ENCODE results near the gene DSC1. TPM values are rescaled to one million over a fixed set of nuclear protein-coding genes. Genes with fewer than 3 reads are reported as not detected.

Gene DSC1
- total and polyA plus RNA-seq, 12 donors = not detected

GRCh38 chr18:31101183-31102024 is 61.3 kb downstream of the DSC1 start:
- Histone ChIP-seq H3K4me3 (peak overlapping the region in 2 of 4 donors; percentile 24 to 65), H3K27me3 (no peaks in the 10 kb centered on the region), H3K36me3 (replicated peaks in 1 of 2) (no peaks in the 10 kb centered on the region), H3K4me1 (replicated peaks in 1 of 2) (no peaks in the 10 kb centered on the region), H3K9me3 (replicated peaks in 1 of 3) (no peaks in the 10 kb centered on the region), H3K27ac (peak overlapping the region; percentile 21 to 90 (median 62))
- DNase-seq = peak; percentile 59 to 74 (median 64)
- intact Hi-C loops (cut with DNase I) = no loop called here
- peak in 1 of 2 donors; percentile 39 for TF ChIP-seq POLR2A (IDR thresholded peaks at IDR 0.05)
- TF ChIP-seq CTCF (IDR thresholded peaks at IDR 0.05) = no peak
- 0 to 2% (median 1%) methylated on average over 34 to 72 of the region's 72 CpGs for WGBS, 4 donors

DNA sequence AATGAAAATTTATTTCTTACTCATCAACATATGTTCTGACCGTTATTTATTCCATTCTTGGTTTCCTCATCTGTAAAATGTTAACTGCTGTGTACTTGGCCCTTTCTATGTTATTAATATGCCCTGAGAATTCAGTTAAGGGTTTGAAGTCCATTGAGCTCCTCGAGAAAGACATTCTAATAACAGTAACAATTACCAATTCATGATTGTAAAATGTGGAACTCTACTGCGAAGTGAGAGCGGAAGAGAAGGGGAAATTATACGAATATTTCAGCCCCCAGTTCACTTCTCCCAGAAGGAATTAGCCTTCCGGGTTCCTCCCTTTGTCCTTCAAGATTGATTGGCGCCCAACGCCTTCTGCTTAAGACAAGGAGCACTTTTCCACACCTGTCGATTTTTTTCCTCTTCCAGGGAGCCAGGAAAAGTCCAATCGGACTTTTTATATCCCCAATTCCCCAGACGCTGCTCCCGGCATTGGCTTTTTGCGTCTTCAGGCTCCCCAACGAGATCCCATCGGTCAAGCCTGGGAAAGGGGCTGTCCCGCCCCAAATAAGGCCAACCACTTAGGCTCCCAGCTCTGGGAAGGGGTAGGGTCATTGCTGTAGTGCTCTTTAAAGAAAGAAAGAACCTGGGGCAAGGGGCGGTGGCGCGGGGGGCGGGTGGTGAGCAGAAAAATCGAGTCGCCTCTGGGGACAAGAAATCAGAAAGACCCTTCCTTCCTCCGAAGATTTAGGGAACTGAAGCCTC is 62.0 kb downstream of the DSC1 start:
- intact Hi-C loops (cut with DNase I) = no loop called here
- Histone ChIP-seq H3K27ac (peak overlapping the region in 3 of 5 donors; percentile 62 to 90 (median 78)), H3K4me1 (replicated peaks in 1 of 2) (no peaks in the 10 kb centered on the region), H3K36me3 (replicated peaks in 1 of 2) (no peaks in the 10 kb centered on the region), H3K9me3 (replicated peaks in 1 of 3) (no peaks in the 10 kb centered on the region), H3K27me3 (no peaks in the 10 kb centered on the region), H3K4me3 (peak overlapping the region in 2 of 4 donors; percentile 24 to 65)
- WGBS, 4 donors = 18 to 22% (median 19%) methylated on average over 23 of the region's 23 CpGs
- TF ChIP-seq CTCF (IDR thresholded peaks at IDR 0.05) (no peak), POLR2A (IDR thresholded peaks at IDR 0.05) (no peak)
- peak in 3 of 7 donors; percentile 8 to 13 (median 11) for DNase-seq

GRCh38 chr18:31099450-31100230 is 63.0 kb downstream of the DSC1 start:
- Histone ChIP-seq H3K4me3 (peak overlapping the region in 1 of 4 donors; percentile 65), H3K9me3 (replicated peaks in 1 of 3) (no peaks in the 10 kb centered on the region), H3K27me3 (no peaks in the 10 kb centered on the region), H3K4me1 (replicated peaks in 1 of 2) (no peaks in the 10 kb centered on the region), H3K27ac (no peak overlapping the region), H3K36me3 (replicated peaks in 1 of 2) (no peaks in the 10 kb centered on the region)
- no peak for TF ChIP-seq CTCF (IDR thresholded peaks at IDR 0.05)
- intact Hi-C loops (cut with DNase I) = no loop called here
- no peak for DNase-seq
- 84 to 88% (median 88%) methylated on average over 10 of the region's 10 CpGs for WGBS, 4 donors

- Histone ChIP-seq H3K27ac (no peak overlapping the region), H3K27me3 (no peaks in the 10 kb centered on the region), H3K9me3 (replicated peaks in 1 of 3) (no peaks in the 10 kb centered on the region), H3K4me3 (no peak overlapping the region), H3K4me1 (replicated peaks in 1 of 2) (no peaks in the 10 kb centered on the region), H3K36me3 (replicated peaks in 1 of 2) (no peaks in the 10 kb centered on the region)
- DNase-seq = no peak
- TF ChIP-seq POLR2A (IDR thresholded peaks at IDR 0.05) = no peak
- no peak for TF ChIP-seq CTCF (IDR thresholded peaks at IDR 0.05)
- intact Hi-C loops (cut with DNase I) = no loop called here
These were observed 63.8 kb downstream of the DSC1 start for GRCh38 chr18:31098878-31099277.

Data from adrenal gland (tissue), 12 donors.